CD14-positive monocyte (primary cell): Measurements from ENCODE around the gene AFG3L2. TPM values are rescaled to one million over a fixed set of nuclear protein-coding genes. Genes with fewer than 3 reads are reported as not detected.

Experiments used
- DNase-seq, 3 donors: peaks; one replicate each; pipeline ENCODE4 v3.0.0-alpha.2; 2011 to 2022
- H2AFZ ChIP-seq: 2 replicates; pipeline ENCODE4 v1.6.0; 2012; ENCODE audit warnings: mild to moderate bottlenecking, low read depth, low read length, inconsistent platforms; ENCODE audit not compliant: insufficient read depth, poor library complexity, severe bottlenecking
- H3K27ac ChIP-seq, 2 donors: 1 replicate in 1 of 2; 2 replicates in 1 of 2; pipeline ENCODE4 v1.5.1; 2012 to 2013; ENCODE audit warnings: low read length in 2 of 2, control low read depth in 1 of 2, inconsistent platforms in 1 of 2, low read depth in 1 of 2, mild to moderate bottlenecking in 1 of 2
- H3K27me3 ChIP-seq, 2 donors: one replicate each; pipeline versions ENCODE4 v1.6.0 to v1.6.1; 2011 to 2013; ENCODE audit warnings: low read length in 2 of 2; ENCODE audit not compliant: control insufficient read depth in 2 of 2, insufficient read depth in 2 of 2
- H3K36me3 ChIP-seq, 2 donors: replicated peaks in 1 of 2; 1 replicate in 1 of 2; 2 replicates in 1 of 2; pipeline versions ENCODE4 v1.5.1 to v1.6.1; 2012 to 2013; ENCODE audit warnings: low read length in 2 of 2, control low read depth in 1 of 2, inconsistent platforms in 1 of 2, mild to moderate bottlenecking in 1 of 2; ENCODE audit not compliant: insufficient read depth in 2 of 2, control insufficient read depth in 1 of 2
- H3K4me1 ChIP-seq, 2 donors: 1 replicate in 1 of 2; 2 replicates in 1 of 2; pipeline versions ENCODE4 v1.5.1 to v1.6.1; 2012 to 2013; ENCODE audit warnings: low read length in 2 of 2, control low read depth in 1 of 2, inconsistent platforms in 1 of 2, mild to moderate bottlenecking in 1 of 2, moderate library complexity in 1 of 2; ENCODE audit not compliant: insufficient read depth in 2 of 2, control insufficient read depth in 1 of 2
- H3K4me2 ChIP-seq: replicated peaks from 2 replicates; pipeline ENCODE3; 2012; ENCODE audit warnings: low read length, moderate library complexity, mild to moderate bottlenecking; ENCODE audit not compliant: poor library complexity, severe bottlenecking; ENCODE audit errors: extremely low read depth
- H3K4me3 ChIP-seq, 3 experiments: fragments of 200-600 bp in 1 of 3; sonication (generic) in 1 of 3; replicated peaks in 1 of 3; 1 replicate in 2 of 3; 2 replicates in 1 of 3; pipeline ENCODE4 v1.5.1; 2011 to 2013; ENCODE audit warnings: low read length in 3 of 3, mild to moderate bottlenecking in 3 of 3, control low read depth in 2 of 3, low read depth in 2 of 3, inconsistent platforms in 1 of 3, moderate library complexity in 1 of 3
- H3K79me2 ChIP-seq: 2 replicates; pipeline ENCODE4 v1.6.0; 2012; ENCODE audit warnings: mild to moderate bottlenecking, control low read depth, inconsistent platforms, low read length, moderate library complexity; ENCODE audit not compliant: insufficient read depth
- H3K9ac ChIP-seq: 2 replicates; pipeline ENCODE4 v1.6.0; 2017; ENCODE audit warnings: low read length, mild to moderate bottlenecking; ENCODE audit not compliant: insufficient read depth, poor library complexity, severe bottlenecking
- H3K9me3 ChIP-seq, 2 donors: replicated peaks in 1 of 2; 1 replicate in 1 of 2; 2 replicates in 1 of 2; pipeline versions ENCODE4 v1.5.1 to v1.6.1; 2012 to 2013; ENCODE audit warnings: low read length in 2 of 2, control low read depth in 1 of 2; ENCODE audit not compliant: control insufficient read depth in 1 of 2, insufficient read depth in 1 of 2
- H4K20me1 ChIP-seq: 2 replicates; pipeline ENCODE4 v1.6.0; 2012; ENCODE audit warnings: mild to moderate bottlenecking, low read length, control low read depth, moderate library complexity; ENCODE audit not compliant: insufficient read depth
- H3K27ac Mint-ChIP-seq, 7 donors: one replicate each; pipeline ENCODE4 v1.8.0; 2020; ENCODE audit warnings: mild to moderate bottlenecking in 7 of 7, mixed read lengths in 7 of 7, moderate library complexity in 6 of 7, inconsistent platforms in 2 of 7
- H3K27me3 Mint-ChIP-seq, 3 donors: one replicate each; pipeline ENCODE4 v1.8.0; 2021 to 2022; ENCODE audit warnings: low read depth in 3 of 3, mild to moderate bottlenecking in 3 of 3, mixed read lengths in 3 of 3, moderate library complexity in 3 of 3, inconsistent platforms in 1 of 3
- H3K36me3 Mint-ChIP-seq, 2 donors: one replicate each; pipeline ENCODE4 v1.8.0; 2020; ENCODE audit warnings: mixed read lengths in 2 of 2, inconsistent platforms in 1 of 2, mild to moderate bottlenecking in 1 of 2
- H3K4me1 Mint-ChIP-seq: one replicate; pipeline ENCODE4 v1.8.0; 2020; ENCODE audit warnings: mild to moderate bottlenecking, mixed read lengths
- H3K4me3 Mint-ChIP-seq, 2 donors: one replicate each; pipeline ENCODE4 v1.8.0; 2020; ENCODE audit warnings: mild to moderate bottlenecking in 2 of 2, mixed read lengths in 2 of 2, moderate library complexity in 1 of 2
- H3K9me3 Mint-ChIP-seq, 7 donors: one replicate each; pipeline ENCODE4 v1.8.0; 2020 to 2022; ENCODE audit warnings: mixed read lengths in 7 of 7, mild to moderate bottlenecking in 6 of 7, moderate library complexity in 6 of 7, inconsistent platforms in 2 of 7
- CTCF ChIP-seq: fragments of 200-600 bp; IDR thresholded peaks from one replicate; pipeline ENCODE4 v1.8.0; 2022; ENCODE audit warnings: antibody characterized with exemption, mild to moderate bottlenecking
- WGBS: methylation state at CpG from one replicate; pipeline ENCODE4 v1.1.5; 2013; ENCODE audit warnings: missing lambda C conversion rate; ENCODE audit not compliant: insufficient coverage; 5-methylcytosine and 5-hydroxymethylcytosine counted together
- intact Hi-C, 2 donors: fragments of 100-400 bp; cut with micrococcal nuclease; formaldehyde crosslinking; loops; one replicate each; pipeline versions ENCODE4 v1.15.0 to v1.15.1; 2023
- polyA plus RNA-seq, 3 donors: library from polyadenylated mRNA; depleted of rRNA in 1 of 3; unstranded in 2 of 3; stranded (reverse) in 1 of 3; fragments of 300-500 nt in 2 of 3; fragments of >200 nt in 1 of 3; fragmentation: Illumina TruSeq in 2 of 3; gene quantifications; 1 replicate in 2 of 3; 2 replicates in 1 of 3; pipeline ENCODE4 v1.2.3, GENCODE V29; 2012 to 2021

Gene AFG3L2
- polyA plus RNA-seq, 3 donors = 13.9 to 15.5 (median 13.9) TPM

- TF ChIP-seq CTCF = no peak
- no peaks in the 10 kb centered on the region for H3K9me3 ChIP-seq
- Mint-ChIP-seq H3K4me1 (peaks cover 2% of the 10 kb centered on the region), H3K27ac (peak overlapping the region in 2 of 7 donors; percentile 26 to 31), H3K4me3 (no peak overlapping the region), H3K9me3 (peaks cover 0 to 1% (median 0%) of the 10 kb centered on the region in 7 donors), H3K27me3 (no peaks in the 10 kb centered on the region), H3K36me3 (peaks cover 70 to 96% of the 10 kb centered on the region in 2 donors)
- no peak overlapping the region for H3K4me3 ChIP-seq
- DNase-seq = no peak
- intact Hi-C loops = no loop called here
- H3K4me2 ChIP-seq = no peak overlapping the region
- H3K27ac ChIP-seq = no peak overlapping the region
- no peak overlapping the region for H3K9ac ChIP-seq
- H4K20me1 ChIP-seq = no peaks in the 10 kb centered on the region
- H3K4me1 ChIP-seq = no peaks in the 10 kb centered on the region
- H3K79me2 ChIP-seq = no peaks in the 10 kb centered on the region
- H3K36me3 ChIP-seq = peaks cover 64 to 93% of the 10 kb centered on the region in 2 donors
- 100% methylated on average over 1 of the region's 5 CpGs for WGBS
- no peaks in the 10 kb centered on the region for H3K27me3 ChIP-seq
- no peak overlapping the region for H2AFZ ChIP-seq
These were observed 35.9 kb downstream of the AFG3L2 start for GRCh38 chr18:12340945-12341660.

DNA sequence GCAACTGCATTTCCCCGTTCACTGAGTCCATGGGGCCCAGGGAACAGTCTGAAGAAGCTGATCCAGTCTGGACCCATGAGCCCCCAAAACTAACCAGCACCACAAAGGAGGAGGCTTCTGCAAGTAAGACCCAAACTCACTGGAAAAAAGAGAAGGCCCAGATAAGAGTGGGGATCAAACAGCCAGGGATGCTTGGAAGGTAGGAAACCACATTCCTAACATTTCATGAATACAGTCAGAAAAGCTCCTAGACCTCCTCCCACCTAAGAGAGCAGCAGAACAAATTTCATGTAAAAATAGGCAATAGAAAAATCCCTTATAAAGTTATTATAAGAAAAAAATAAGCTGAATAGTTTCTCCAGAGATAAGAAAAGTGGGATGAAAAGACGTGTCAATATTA, 38.6 kb downstream of the AFG3L2 start:
- H4K20me1 ChIP-seq = no peaks in the 10 kb centered on the region
- no peaks in the 10 kb centered on the region for H3K9me3 ChIP-seq
- no peak overlapping the region for H3K9ac ChIP-seq
- no peak for DNase-seq
- Mint-ChIP-seq H3K27me3 (no peaks in the 10 kb centered on the region), H3K36me3 (peaks cover 71 to 94% of the 10 kb centered on the region in 2 donors), H3K4me3 (no peak overlapping the region), H3K4me1 (peaks cover 2% of the 10 kb centered on the region), H3K27ac (peak overlapping the region in 1 of 7 donors; percentile 36), H3K9me3 (peaks cover 0 to 1% (median 0%) of the 10 kb centered on the region in 7 donors)
- WGBS = no CpG with 5 or more reads among the region's 2 CpGs
- no peak overlapping the region for H3K27ac ChIP-seq
- no peaks in the 10 kb centered on the region for H3K27me3 ChIP-seq
- intact Hi-C loops = no loop called here
- H3K4me1 ChIP-seq = no peaks in the 10 kb centered on the region
- no peak for TF ChIP-seq CTCF
- H3K79me2 ChIP-seq = no peaks in the 10 kb centered on the region
- no peak overlapping the region for H3K4me2 ChIP-seq
- peaks cover 56 to 94% of the 10 kb centered on the region in 2 donors for H3K36me3 ChIP-seq
- H2AFZ ChIP-seq = no peak overlapping the region
- no peak overlapping the region for H3K4me3 ChIP-seq
